Ovary (tissue), 3 donors: Measurements from ENCODE around the gene NOCT.

Experiments used
- CTCF ChIP-seq, 3 donors: fragments of 450-650 bp in 2 of 3; fragments of 200-600 bp in 1 of 3; IDR thresholded peaks; one replicate each; pipeline versions ENCODE4 v1.5.1 to v1.8.0; 2016 to 2022; ENCODE audit warnings: antibody characterized with exemption in 3 of 3, mild to moderate bottlenecking in 1 of 3
- EP300 ChIP-seq: sonication (generic); formaldehyde crosslinking; IDR thresholded peaks from one replicate; pipeline ENCODE4 v1.6.1; 2017; ENCODE audit warnings: antibody characterized with exemption
- POLR2A ChIP-seq: fragments of 450-650 bp; IDR thresholded peaks from one replicate; pipeline ENCODE4 v1.6.1; 2017; ENCODE audit warnings: antibody characterized with exemption, mild to moderate bottlenecking, moderate library complexity
- donor health status: DM: no; HTN: no; CAD: no.

- TF ChIP-seq CTCF (IDR thresholded peaks at IDR 0.05) (no peak), POLR2A (no peak), EP300 (no peak)
Measured at GRCh38 chr4:138996090-138996489, 19.5 kb upstream of the NOCT start.
